Jurkat, Clone E6-1 (cell line): ENCODE results near the gene RHOT2.
A peak's percentile ranks its signal among the peaks of the same experiment; 100 is the strongest.
"Not testable (repeated sequence)": the region's sequence is repeated elsewhere in the genome, so short reads cannot be mapped to it uniquely, and the experiment has no call there.

ENCODE experiments used
- DNase-seq: peaks from one replicate; pipeline ENCODE4 v3.0.0-alpha.2; 2011; ENCODE audit warnings: low read depth, low spot score
- H3K4me3 ChIP-seq: 2 replicates; pipeline ENCODE4 v1.5.1; 2011; ENCODE audit warnings: mild to moderate bottlenecking, low read length, control low read depth, moderate library complexity

The RHOT2 gene

DNA sequence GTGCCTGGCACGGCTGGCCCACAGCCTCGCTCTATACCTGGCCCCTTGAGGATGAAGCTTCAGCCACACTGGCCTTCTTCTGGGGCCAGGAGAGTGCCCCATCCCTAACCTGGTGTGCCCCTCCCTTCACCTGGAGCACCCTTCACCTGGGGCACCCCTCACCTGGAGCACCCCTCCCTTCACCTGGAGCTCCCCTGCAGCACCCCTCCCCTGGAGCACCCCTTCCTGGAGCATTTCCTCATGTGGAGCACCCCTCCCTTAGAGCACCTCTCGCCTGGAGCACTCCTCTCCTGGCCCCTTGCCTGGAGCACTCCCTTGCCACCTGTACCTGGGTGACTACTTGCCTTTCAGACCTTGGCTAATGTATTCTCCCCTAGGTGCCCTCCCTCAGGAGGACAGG lies 40.1 kb downstream of the RHOT2 start:
- no peak overlapping the region for H3K4me3 ChIP-seq

DNA sequence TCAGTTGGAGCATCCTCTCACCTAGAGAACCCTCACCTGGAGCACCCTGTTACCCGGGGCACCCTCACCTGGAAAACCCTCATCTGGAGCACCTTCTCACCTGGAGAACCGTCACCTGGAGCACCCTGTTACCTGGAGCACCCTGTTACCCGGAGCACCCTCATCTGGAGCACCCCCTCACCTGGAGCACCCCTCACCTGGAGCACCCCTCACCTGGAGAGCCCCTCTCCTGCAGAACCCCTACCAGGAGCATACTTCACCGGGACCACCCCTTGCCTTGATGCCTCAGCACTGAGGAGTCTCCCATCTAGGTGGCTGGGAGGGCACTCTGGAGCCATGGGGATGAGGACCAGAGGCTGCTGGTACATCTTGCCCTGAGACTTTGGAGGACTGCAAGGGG lies 41.0 kb downstream of the RHOT2 start:
- DNase-seq, result no peak
- H3K4me3 ChIP-seq, result no peak overlapping the region

More for the DNA sequence above, 40.1 kb downstream of the RHOT2 start:
- no peak for DNase-seq

DNA sequence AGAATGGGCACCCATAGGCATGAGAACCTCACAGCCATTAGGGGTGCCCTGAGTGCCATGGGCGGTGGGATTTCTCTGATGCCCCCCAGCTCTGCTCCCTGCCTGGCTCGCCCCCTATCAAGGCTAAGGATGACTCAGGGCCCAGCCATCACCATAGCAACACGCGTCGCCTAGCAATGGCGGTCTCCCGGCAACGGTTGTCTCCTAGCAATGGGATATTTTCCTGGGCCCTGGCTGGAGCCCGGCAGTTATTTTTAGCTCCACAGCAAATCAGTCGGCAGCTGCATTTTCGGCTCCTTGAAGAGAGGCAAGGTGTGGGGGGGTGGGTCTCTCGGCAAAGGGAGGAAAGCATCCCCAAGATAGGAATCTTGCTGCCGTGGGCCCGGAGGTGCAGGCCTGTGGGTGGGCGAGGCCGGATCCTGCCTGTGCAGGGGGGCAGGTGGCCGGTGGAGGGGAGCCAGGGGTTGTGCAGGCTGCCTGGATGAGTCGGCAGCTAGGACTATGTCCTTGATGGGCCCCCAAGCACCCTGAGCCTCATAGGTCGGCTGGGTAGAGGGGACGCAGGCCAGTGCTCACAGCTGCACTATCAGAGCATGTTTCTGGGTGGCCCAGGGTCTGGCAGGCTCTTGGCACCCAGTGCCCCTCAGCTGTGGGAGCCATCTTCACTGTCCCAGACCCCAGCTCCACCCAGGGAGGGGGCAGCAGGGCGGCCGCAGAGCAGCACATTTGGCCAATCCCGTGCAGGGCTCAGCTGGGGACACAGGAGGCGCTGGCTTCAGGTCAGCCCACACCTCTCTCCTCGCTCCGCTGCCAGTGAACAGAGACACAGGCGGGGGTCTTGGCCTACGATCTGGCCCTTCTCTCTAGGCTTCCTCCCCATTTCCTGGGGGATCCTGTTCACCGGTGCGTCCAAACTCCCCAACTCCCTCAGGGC lies 41.9 kb downstream of the RHOT2 start:
- H3K4me3 ChIP-seq, result no peak overlapping the region
- DNase-seq, result peak; percentile 43

DNA sequence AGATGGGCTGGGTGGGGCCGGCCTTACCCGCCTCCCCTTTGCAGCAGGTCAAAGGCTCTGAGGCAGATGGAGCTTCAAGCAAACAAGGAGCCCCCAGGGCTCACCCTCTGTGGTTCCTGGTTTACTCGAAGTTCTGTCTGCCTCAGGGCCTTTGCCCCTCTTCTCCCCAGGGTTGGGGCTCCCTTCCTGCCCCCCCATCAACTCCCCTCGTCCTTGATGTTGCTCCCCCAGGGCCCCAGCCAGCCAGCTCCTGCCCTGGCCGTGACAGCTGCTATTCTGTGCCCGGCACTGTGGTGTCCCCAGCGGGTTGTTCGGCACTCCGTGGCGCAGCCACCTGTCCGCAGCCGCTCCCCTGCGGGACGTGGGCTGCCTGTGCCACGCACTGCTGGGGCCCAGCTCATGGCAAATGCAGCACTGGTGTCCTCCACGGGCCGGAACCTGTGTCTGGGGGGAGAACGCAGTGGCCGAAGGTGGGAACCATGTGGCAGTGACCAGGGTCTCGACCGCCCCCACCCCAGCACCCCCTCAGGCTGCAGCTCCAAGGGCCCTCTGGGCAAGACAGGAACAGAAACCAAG lies 42.7 kb downstream of the RHOT2 start:
- no peak for DNase-seq
- H3K4me3 ChIP-seq, result no peak overlapping the region

DNA sequence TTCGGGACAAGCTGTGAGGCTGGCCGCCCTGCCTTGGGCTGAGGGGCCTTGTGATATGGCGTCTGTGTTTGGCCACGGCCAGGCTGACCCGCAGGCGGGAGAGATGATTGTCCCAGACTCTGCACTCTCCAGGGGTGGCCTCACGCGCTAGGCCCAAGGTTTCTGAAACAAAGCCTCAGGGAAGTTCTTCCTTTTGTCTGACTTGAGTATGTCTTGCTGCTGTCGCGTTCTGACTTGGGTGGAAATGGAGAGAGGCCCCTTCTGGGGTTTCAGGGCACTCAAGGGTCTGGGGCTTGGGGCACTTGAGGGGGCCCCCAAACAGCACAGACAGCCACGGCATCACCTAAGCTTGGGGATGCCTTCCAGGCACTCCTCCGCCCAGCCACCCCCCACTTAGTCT lies 43.2 kb downstream of the RHOT2 start:
- no peak for DNase-seq
- H3K4me3 ChIP-seq, result no peak overlapping the region

DNA sequence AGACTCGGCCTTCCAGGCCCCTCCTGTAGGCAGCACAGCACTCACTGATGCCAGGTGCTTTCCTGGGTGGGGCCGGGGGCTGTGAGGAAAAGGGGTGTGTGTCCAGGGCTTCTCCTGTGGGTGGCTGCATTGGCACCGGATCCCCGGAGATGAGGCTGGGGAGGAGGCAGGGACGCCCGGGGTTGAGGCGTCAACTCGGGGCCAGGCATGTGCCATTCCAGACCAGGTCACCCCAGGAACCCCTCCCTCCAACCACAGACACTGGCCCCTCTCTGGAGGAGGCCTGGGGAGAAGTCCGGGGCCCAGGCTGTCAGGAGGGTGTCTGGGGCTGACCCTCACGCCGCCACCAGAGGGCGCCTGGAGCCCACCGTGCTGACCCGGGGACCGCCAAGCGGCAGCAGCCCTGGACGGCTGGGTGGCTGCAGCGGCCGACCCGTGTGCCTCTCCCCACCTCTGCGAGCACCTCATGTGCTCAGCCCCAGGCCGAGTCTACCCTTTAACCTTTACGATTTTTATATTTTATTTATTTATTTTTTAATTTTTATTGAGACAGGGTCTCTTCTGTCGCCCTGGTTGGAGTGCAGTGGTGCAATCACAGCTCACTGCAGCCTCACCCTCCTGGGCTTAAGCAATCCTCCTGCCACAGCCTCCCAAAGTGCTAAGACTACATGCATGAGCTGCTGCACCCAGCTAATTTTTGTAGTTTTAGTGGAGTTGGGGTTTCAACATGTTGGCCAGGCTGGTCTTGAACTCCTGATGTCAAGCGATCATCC lies 43.8 kb downstream of the RHOT2 start:
- DNase-seq, result no peak
- H3K4me3 ChIP-seq, result no peak overlapping the region

DNA sequence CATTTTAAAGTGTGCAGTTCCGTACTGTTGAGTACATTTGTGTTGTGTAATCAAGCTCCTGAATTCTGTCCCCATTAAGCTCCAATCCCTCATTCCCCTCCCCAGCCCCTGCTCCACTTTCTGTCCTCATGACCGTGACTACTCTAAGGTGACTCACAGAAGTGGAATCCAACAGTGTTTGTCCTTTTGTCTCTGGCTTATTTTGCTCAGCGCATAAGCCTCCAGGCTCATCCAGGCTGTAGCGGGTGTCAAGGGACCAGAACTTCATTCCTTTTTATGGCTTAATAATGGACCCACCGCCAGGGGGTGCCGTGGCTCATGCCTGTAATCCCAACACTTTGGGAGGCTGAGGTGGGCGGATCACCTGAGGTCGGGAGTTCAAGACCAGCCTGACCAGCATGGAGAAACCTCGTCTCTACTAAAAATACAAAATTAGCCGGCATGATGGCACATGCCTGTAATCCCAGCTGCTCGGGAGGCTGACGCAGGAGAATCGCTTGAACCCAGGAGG lies 44.9 kb downstream of the RHOT2 start:
- not testable (repeated sequence) for H3K4me3 ChIP-seq
- peak; percentile 63 for DNase-seq

DNA sequence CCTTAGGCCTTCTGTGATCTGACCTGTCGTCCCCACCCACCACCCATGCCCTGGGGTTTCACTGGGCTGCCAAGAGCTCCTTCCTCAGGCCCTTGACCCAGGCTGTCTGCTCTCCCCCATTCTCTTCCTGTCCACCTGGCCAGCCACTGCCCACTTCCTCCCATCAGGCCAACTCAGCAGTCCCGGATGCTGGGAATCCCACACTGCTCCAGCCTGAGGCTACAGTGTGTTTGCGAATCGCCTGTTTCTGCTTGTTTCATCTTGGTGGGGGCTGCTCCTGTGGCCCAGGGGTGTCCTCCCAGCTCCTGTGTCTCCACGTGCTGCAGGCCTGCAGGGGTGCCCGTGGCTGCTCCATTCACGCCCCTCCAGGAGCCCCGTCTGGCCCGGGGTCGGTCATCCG lies 46.1 kb downstream of the RHOT2 start:
- DNase-seq, result no peak
- no peak overlapping the region for H3K4me3 ChIP-seq

DNA sequence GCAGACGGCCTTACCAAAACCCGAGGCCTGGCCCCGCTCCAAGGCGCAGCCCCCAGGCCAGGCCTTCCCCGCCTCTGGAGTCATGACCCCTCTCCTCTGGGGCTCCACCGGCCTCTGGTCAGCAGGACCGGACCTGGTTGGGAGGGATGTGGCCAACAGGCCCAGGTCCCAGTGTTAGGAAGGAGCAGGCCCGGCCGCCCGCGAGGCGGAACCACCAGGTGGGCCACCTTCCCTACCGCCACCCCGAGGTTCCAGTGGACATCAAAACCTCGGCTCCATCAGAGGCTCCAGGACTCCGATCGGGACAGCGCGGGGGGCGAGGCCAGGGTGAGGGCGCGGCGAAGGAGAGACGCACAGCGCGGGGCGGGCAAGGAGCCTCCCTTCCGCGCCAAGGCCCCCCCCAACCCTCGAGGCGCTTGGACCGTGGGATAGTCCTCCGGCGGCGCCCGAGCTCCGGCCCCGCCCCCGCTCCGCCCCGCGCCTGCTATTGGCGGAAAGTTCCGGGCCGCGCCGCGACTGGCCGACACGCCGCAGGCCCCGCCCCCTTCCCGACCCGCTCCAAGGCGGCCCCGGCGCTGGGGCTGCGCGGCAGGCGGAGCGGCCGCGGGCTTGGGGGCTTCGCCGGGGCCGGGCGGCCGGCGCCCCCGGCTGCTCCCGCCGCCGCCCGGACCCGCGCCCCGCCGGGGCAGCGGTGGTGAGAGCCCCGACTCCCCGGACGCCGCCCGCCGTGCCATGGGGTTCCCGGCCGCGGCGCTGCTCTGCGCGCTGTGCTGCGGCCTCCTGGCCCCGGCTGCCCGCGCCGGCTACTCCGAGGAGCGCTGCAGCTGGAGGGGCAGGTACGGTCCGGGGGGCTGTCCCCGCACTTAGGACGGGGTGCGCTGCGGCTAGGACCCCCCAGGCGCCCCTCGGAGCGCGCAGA lies 46.9 kb downstream of the RHOT2 start, which contains the start of gene METRN:
Gene METRN, plus strand, starts transcription at position 561 of the 919 bp plus-strand sequence. Its CDS starts 172 bp downstream, at position 733.
- H3K4me3 ChIP-seq, result peak within 1 kb of the TSS; percentile 53
- peak; percentile 71 for DNase-seq

DNA sequence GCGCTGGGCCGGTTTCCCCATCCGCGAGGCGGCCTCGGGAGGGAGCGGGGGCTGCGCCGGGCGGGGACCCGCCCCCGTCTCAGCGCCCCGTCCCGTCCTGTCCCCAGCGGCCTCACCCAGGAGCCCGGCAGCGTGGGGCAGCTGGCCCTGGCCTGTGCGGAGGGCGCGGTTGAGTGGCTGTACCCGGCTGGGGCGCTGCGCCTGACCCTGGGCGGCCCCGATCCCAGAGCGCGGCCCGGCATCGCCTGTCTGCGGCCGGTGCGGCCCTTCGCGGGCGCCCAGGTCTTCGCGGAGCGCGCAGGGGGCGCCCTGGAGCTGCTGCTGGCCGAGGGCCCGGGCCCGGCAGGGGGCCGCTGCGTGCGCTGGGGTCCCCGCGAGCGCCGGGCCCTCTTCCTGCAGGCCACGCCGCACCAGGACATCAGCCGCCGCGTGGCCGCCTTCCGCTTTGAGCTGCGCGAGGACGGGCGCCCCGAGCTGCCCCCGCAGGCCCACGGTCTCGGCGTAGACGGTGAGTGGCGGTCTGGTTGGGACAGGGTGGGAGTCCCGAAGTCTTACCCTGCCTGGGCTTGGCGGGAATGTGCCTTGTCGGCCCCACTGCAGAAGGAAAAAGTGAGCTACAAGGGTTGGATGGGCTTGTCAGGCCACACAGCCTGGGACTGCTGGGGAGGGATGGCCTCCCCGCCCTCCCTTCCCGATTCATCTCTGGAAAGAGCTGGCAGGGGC lies 47.7 kb downstream of the RHOT2 start:
- H3K4me3 ChIP-seq, result peak overlapping the region; percentile 53
- no peak for DNase-seq

DNA sequence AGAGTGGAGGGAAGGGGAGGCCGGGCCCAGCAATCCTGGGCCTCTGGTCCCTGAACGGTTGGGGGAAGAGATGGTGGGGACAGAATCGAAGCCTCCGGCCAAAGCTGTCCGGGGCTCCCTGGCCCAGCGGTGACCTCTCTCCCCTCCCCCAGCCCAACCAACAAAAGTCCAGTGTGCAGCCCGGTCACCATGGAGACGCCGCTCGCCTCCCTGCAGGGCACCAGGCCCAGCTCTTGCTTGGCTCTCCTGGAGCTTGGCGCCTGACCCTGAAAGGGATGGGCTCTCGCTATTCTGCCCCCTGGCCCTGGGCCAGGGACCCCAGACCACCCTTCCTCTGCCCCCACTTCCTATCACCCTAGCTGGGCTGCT lies 48.3 kb downstream of the RHOT2 start:
- no peak for DNase-seq
- H3K4me3 ChIP-seq, result no peak overlapping the region

DNA sequence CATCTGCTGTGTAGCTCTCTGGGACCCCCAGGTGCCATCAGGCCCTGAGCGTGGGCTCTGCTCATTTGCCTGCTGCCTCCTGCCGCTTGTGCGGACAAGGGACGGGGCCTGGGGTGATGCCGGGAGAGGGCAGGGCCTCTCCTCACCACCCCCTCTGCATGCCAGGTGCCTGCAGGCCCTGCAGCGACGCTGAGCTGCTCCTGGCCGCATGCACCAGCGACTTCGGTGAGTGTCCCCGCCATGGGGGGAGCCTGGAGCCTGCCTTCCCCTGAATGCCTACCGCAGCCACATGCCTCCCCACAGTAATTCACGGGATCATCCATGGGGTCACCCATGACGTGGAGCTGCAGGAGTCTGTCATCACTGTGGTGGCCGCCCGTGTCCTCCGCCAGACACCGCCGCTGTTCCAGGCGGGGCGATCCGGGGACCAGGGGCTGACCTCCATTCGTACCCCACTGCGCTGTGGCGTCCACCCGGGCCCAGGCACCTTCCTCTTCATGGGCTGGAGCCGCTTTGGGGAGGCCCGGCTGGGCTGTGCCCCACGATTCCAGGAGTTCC lies 48.9 kb downstream of the RHOT2 start:
- no peak overlapping the region for H3K4me3 ChIP-seq
- DNase-seq, result no peak

DNA sequence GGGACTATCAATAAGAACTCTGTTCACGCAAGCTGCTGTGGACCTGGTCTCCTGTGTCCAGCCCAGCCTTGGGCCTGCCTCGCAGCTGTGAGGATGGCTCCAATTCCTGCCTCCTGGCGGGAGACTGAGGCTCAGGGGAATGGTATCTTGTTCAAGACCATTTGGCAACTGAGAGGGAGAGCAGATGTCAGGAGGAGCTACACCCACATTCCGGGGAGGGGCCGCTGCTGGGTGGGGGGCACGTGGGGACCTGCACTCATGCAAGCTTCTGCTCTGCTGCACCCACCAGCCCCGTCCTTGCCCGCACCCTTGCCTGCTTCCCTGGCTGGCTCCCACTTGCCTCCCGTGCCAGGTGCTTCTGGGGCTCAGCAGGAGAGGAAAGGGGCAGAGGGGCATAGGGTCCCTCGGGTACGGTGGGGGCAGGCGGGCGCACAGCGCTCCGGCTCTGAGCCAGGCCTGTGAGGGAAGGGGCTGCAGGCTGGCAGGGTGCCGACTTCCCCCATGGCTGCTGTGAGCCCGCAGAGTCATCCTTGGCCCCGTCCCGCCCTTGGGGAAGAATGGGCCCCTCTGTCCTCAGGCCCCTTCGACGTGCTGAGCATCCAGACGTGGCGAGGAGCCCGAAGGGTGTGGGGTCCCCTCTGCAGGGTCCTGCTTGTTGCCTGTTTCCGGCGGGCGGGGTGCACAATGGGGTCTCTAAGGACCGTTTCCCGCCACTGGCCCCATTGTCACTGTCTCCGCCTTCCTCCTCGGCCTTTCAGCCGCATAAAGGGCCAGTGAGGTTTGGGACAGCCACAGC lies 49.7 kb downstream of the RHOT2 start:
- no peak overlapping the region for H3K4me3 ChIP-seq
- no peak for DNase-seq

DNA sequence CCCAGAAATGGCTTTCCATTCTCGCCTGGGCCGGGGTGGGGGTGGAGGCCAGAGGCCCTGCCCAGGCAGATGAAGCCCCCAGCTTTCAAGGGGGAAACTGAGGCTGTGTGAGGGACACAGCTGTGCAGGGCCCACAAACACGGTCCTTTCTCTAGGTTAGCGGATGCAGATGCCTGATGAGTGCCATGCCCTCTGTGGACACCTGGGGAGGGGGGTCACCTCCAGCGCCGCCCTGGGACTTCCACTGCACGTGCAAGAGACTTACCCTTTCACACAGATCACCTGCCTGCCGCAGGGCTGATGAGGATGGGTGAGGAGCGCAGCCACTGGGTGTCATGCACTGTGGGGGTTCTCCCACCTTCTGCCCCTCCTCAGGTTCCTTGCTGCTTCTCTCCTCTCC lies 50.5 kb downstream of the RHOT2 start:
- DNase-seq, result no peak
- H3K4me3 ChIP-seq, result no peak overlapping the region

DNA sequence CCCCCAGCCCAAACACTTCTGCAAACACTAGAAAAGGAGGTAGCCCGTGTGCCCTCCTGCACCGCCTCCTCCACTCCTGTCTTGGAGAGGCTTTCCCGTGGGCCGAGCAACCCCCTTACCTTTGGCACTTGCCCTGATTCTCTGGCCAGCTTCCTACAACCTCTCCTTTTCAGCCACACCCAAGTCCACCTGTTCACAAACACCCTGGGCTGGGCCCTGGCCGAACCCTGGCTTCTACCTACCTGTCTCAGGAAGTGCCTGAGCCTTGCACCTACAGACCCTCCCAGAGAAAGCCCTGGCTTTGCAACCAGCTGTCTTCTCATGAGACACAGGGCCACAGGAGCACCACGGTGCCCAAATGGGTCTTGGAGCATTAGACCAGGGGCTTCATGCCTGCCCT lies 51.0 kb downstream of the RHOT2 start:
- no peak overlapping the region for H3K4me3 ChIP-seq
- no peak for DNase-seq

DNA sequence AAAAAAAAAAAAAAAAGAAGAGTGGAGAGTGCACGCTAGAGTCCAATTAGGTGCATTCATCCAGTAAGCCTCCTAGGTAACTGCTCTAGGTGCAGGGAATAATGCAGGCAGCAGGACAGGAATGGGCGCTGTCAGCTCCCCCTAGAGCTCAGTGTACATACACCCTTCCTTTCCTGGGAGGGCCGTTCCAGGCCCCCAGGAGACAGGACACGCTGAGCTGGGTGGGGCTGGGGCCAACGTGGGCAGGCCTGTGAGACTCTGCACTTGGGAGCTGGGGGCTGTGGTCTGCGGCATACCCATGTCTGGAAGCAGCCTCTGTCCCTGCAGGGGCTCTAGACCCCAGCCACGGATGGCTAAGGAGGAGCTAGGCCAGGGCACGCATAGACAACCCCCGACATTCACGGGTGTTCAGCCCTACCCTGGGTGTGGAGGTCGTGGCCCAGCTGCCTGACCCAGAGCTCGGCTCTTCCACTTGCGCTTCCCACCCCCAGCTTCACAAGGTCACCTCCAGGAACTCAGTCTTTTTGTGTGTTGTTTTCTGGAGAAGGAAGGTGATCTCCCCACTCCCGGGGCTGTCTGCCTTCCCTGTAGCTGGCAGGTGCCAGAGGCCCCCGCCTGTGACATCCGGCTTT lies 52.0 kb downstream of the RHOT2 start:
- DNase-seq, result peak; percentile 37
- H3K4me3 ChIP-seq, result peak overlapping the region; percentile 73
